GM18951 (cell line): ENCODE measurements around the gene NFASC.

Experiments
- POLR2A ChIP-seq: IDR thresholded peaks from 4 replicates; pipeline ENCODE4 v1.6.1; 2011; ENCODE audit warnings: mild to moderate bottlenecking; ENCODE audit not compliant: insufficient read length, insufficient read depth; ENCODE audit errors: extremely low read depth
- in situ Hi-C: fragments of 300-500 bp; cut with MboI; formaldehyde crosslinking; loops from one replicate; pipeline ENCODE4 v1.12.0; 2022; ENCODE audit warnings: low sequenced_read_pairs, mixed read lengths, inconsistent platforms; ENCODE audit not compliant: unreplicated experiment

Gene NFASC

GRCh38 chr1:205043866-205044265 is 173.2 kb downstream of the NFASC start:
- TF ChIP-seq POLR2A = no peak
- in situ Hi-C loops = no loop called here

- in situ Hi-C loops = no loop called here
- TF ChIP-seq POLR2A = no peak
Measured at GRCh38 chr1:205044741-205045140, 174.1 kb downstream of the NFASC start.

GRCh38 chr1:205045146-205045545 is 174.5 kb downstream of the NFASC start:
- in situ Hi-C loops = no loop called here
- TF ChIP-seq POLR2A = no peak

GRCh38 chr1:205046870-205047269 is 176.2 kb downstream of the NFASC start:
- TF ChIP-seq POLR2A = no peak

GRCh38 chr1:205047764-205048231 is 177.1 kb downstream of the NFASC start:
- in situ Hi-C loops = no loop called here
- no peak for TF ChIP-seq POLR2A

More at GRCh38 chr1:205046870-205047269, 176.2 kb downstream of the NFASC start:
- in situ Hi-C loops = no loop called here

GRCh38 chr1:205048382-205048781 is 177.7 kb downstream of the NFASC start:
- TF ChIP-seq POLR2A = no peak
- in situ Hi-C loops = no loop called here

- no peak for TF ChIP-seq POLR2A
- in situ Hi-C loops = no loop called here
Measured at GRCh38 chr1:205049479-205049878, 178.8 kb downstream of the NFASC start.

- TF ChIP-seq POLR2A = no peak
- in situ Hi-C loops = no loop called here
Measured at GRCh38 chr1:205052690-205053089, 182.0 kb downstream of the NFASC start.

GRCh38 chr1:205053296-205053695 is 182.6 kb downstream of the NFASC start:
- TF ChIP-seq POLR2A = no peak
- in situ Hi-C loops = no loop called here

GRCh38 chr1:205054013-205054412 is 183.4 kb downstream of the NFASC start:
- in situ Hi-C loops = no loop called here
- no peak for TF ChIP-seq POLR2A

- in situ Hi-C loops = no loop called here
- TF ChIP-seq POLR2A = no peak
Measured at GRCh38 chr1:205056188-205056611, 185.5 kb downstream of the NFASC start.

GRCh38 chr1:205056956-205057568 is 186.4 kb downstream of the NFASC start:
- in situ Hi-C loops = no loop called here

GRCh38 chr1:205057808-205058575 is 187.3 kb downstream of the NFASC start:
- in situ Hi-C loops = no loop called here
- TF ChIP-seq POLR2A = no peak

More at GRCh38 chr1:205056956-205057568, 186.4 kb downstream of the NFASC start:
- no peak for TF ChIP-seq POLR2A

GRCh38 chr1:205058853-205059252 is 188.2 kb downstream of the NFASC start:
- in situ Hi-C loops = no loop called here
- TF ChIP-seq POLR2A = no peak

GRCh38 chr1:205059660-205060059 is 189.0 kb downstream of the NFASC start:
- no peak for TF ChIP-seq POLR2A
- in situ Hi-C loops = no loop called here
